Measurements from ENCODE around the gene TUBGCP5.

Gene TUBGCP5

DNA sequence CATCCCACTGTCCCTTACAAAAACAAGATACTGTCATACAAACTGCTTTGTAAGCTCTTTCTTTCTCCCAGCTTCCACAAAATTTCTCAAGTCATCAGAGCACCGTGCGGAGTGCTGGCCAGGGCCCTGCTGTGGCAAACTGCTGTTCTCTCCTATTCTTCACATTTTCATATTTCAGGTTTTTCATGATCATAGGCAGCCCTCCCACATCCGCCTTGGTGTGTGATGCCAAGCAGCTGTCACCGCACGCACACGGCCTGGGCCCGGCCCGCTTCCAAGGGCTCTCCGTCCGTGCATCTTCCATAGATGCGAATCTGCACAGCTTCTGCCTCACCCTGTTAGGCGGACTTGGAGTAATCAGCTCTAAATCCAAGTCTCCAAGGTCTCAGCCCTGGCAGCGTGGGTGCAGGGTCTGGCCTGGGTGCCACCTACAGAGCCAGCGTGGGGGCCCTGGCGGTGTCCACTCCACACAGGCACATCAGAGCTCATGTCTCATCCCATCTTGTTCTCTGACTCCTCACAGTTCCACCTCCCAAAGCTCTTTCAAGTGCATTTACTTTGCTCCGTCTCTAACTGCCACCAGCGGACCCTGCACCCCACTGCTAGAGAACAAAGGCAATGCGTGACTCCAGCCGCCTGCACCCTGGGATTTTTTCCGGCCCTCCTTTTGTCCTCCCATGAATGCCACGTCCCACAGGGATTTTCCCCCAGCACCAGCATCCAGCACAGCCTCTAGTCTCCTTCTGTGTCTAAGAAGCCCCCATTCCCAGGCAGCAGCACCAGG is 86.4 kb downstream of the TUBGCP5 start:
- DNase-seq (ENCODE audit: low read depth): no peak

- no peak for DNase-seq (ENCODE audit: low read depth)
Observed at GRCh38 chr15:22951381-22952280, 87.7 kb downstream of the TUBGCP5 start.

GRCh38 chr15:22951031-22951380 is 88.4 kb downstream of the TUBGCP5 start:
- DNase-seq (ENCODE audit: low read depth): no peak

GRCh38 chr15:22950256-22950990 is 88.9 kb downstream of the TUBGCP5 start:
- DNase-seq (ENCODE audit: low read depth): no peak

Measured in activated T-cell treated with anti-CD3 and anti-CD28 coated beads for 48 hours (primary cell).